K562 (cell line): Measurements from ENCODE around the gene EEPD1. TPM values are rescaled to one million over a fixed set of nuclear protein-coding genes. Genes with fewer than 3 reads are reported as not detected.

ENCODE experiments used
- ATAC-seq: fragments of 200-7000 bp; cut with Tn5 transposase; 3 replicates; pipeline ENCODE4 v1.9.1; 2020; ENCODE audit warnings: moderate library complexity
- BruUV-seq: library from RNA; stranded (reverse); fragments of 400-500 nt; replicated peaks from 2 replicates; lab custom pipeline; 2021; lab: Mats Ljungman, UMichigan
- CTCF ChIA-PET: fragments of 300-600 bp; formaldehyde crosslinking; extraction: SDS; loops from one replicate; lab custom pipeline; 2021; ENCODE audit warnings: low intra/inter-chr PET ratio; lab: Yijun Ruan, JAX
- POLR2A ChIA-PET: fragments of 300-600, 350-650 bp; sonication (Branson Sonifier 250); formaldehyde crosslinking; extraction: SDS; loops from one replicate; lab custom pipeline; 2021; ENCODE audit warnings: antibody characterized with exemption, inconsistent platforms; lab: Yijun Ruan, JAX
- DNase-seq, 4 experiments: peaks; one replicate each; pipeline versions ENCODE4 v3.0.0 to v3.0.0-alpha.2; 2011 to 2018; ENCODE audit warnings: low spot score in 3 of 4, mixed read lengths in 3 of 4; ENCODE audit errors: extremely low read depth in 1 of 4
- FAIRE-seq: peaks from 2 replicates; lab custom pipeline; 2011; peaks lifted over from hg19 to GRCh38; lab: Jason Lieb, UNC
- H2AFZ ChIP-seq: 2 replicates; pipeline ENCODE4 v1.6.0; 2011; ENCODE audit warnings: low read depth, low read length, control low read depth, inconsistent platforms
- H3K27ac ChIP-seq: fragments of 200-600 bp; 3 replicates; pipeline ENCODE4 v1.8.0; 2011; ENCODE audit warnings: low read depth, mild to moderate bottlenecking, control low read depth, inconsistent platforms, low read length, moderate library complexity, mixed read lengths; ENCODE audit errors: extremely low read depth
- H3K27me3 ChIP-seq, 2 experiments: fragments of 300-600 bp in 1 of 2; 2 replicates in 1 of 2; 3 replicates in 1 of 2; pipeline versions ENCODE4 v1.6.0 to v1.8.0; 2011; ENCODE audit warnings: inconsistent platforms in 2 of 2, low read length in 2 of 2, mild to moderate bottlenecking in 1 of 2, mixed read lengths in 1 of 2, moderate library complexity in 1 of 2; ENCODE audit not compliant: control insufficient read depth in 2 of 2, insufficient read depth in 2 of 2
- H3K36me3 ChIP-seq: fragments of 300-600 bp; 3 replicates; pipeline ENCODE4 v1.8.0; 2011; ENCODE audit warnings: mild to moderate bottlenecking, low read length, inconsistent platforms; ENCODE audit not compliant: control insufficient read depth, insufficient read depth
- H3K4me1 ChIP-seq, 2 experiments: fragments of 200-600 bp in 1 of 2; replicated peaks in 1 of 2; 2 replicates in 1 of 2; 3 replicates in 1 of 2; pipeline versions ENCODE4 v1.5.1 to v1.8.0; 2011; ENCODE audit warnings: inconsistent platforms in 2 of 2, low read length in 2 of 2, mild to moderate bottlenecking in 1 of 2, mixed read lengths in 1 of 2, moderate library complexity in 1 of 2; ENCODE audit not compliant: control insufficient read depth in 2 of 2, insufficient read depth in 2 of 2
- H3K4me2 ChIP-seq: 2 replicates; pipeline ENCODE4 v1.6.1; 2011; ENCODE audit warnings: low read length, control low read depth, inconsistent platforms, mixed read lengths; ENCODE audit not compliant: insufficient read depth
- H3K4me3 ChIP-seq: fragments of 200-600 bp; sonication (generic), shearing (Covaris generic); 2 replicates; pipeline ENCODE4 v1.5.1; 2016; ENCODE audit warnings: control low read depth, inconsistent platforms
- H3K79me2 ChIP-seq: fragments of 200-600 bp; 3 replicates; pipeline ENCODE4 v1.8.0; 2011; ENCODE audit warnings: low read length, inconsistent platforms; ENCODE audit not compliant: control insufficient read depth, insufficient read depth
- H3K9ac ChIP-seq, 2 experiments: 2 replicates each; pipeline versions ENCODE4 v1.6.0 to v1.6.1; 2011; ENCODE audit warnings: low read depth in 2 of 2, low read length in 2 of 2, control low read depth in 1 of 2, inconsistent platforms in 1 of 2, mild to moderate bottlenecking in 1 of 2, mixed read lengths in 1 of 2; ENCODE audit not compliant: insufficient read depth in 1 of 2
- H3K9me1 ChIP-seq: one replicate; pipeline ENCODE4 v1.6.0; 2011; ENCODE audit warnings: inconsistent platforms, mild to moderate bottlenecking, low read length, moderate library complexity; ENCODE audit not compliant: control insufficient read depth, insufficient read depth
- H3K9me3 ChIP-seq: replicated peaks from 2 replicates; pipeline ENCODE4 v1.5.1; 2011; ENCODE audit warnings: low read depth, low read length, inconsistent platforms; ENCODE audit not compliant: control insufficient read depth, insufficient read depth
- H4K20me1 ChIP-seq: replicated peaks from 2 replicates; pipeline ENCODE4 v1.6.1; 2011; ENCODE audit warnings: low read length, inconsistent platforms, mixed read lengths; ENCODE audit not compliant: control insufficient read depth, insufficient read depth
- BACH1 ChIP-seq: fragments of 200-800 bp; sonication (Bioruptor generic); IDR thresholded peaks from 2 replicates; pipeline ENCODE4 v1.6.1; 2016; ENCODE audit warnings: missing genetic modification characterization, missing compliant biosample characterization
- CEBPB ChIP-seq: fragments of 450-650 bp; IDR thresholded peaks from 2 replicates; pipeline ENCODE4 v1.6.1; 2016; ENCODE audit warnings: missing genetic modification characterization, missing compliant biosample characterization
- DIDO1 ChIP-seq: fragments of 450-650 bp; IDR thresholded peaks from 2 replicates; pipeline ENCODE4 v1.6.1; 2016; ENCODE audit warnings: low read depth, missing biosample characterization, missing genetic modification characterization
- ESRRB ChIP-seq: fragments of 250-450 bp; sonication (Bioruptor Pico); IDR thresholded peaks from 2 replicates; pipeline ENCODE4 v1.5.0; 2020; ENCODE audit warnings: mild to moderate bottlenecking, moderate library complexity, borderline replicate concordance
- FOSL1 ChIP-seq: fragments of 200-800 bp; sonication (Bioruptor generic); conservative IDR thresholded peaks from 2 replicates; pipeline ENCODE4 v1.6.1; 2016; ENCODE audit warnings: missing genetic modification characterization, missing compliant biosample characterization
- FOXP1 ChIP-seq: sonication (generic); formaldehyde crosslinking; IDR thresholded peaks from 2 replicates; pipeline ENCODE4 v1.8.0; 2022; ENCODE audit warnings: mild to moderate bottlenecking, missing genetic modification reagents
- HDAC2 ChIP-seq: fragments of 450-650 bp; IDR thresholded peaks from 2 replicates; pipeline ENCODE4 v1.6.1; 2016; ENCODE audit warnings: mild to moderate bottlenecking
- MECOM ChIP-seq: fragments of 250-450 bp; sonication (Bioruptor Pico); IDR thresholded peaks from 2 replicates; pipeline ENCODE4 v1.8.0; 2022; ENCODE audit warnings: inconsistent platforms
- SMARCE1 ChIP-seq: fragments of 450-650 bp; IDR thresholded peaks from 2 replicates; pipeline ENCODE4 v1.7.1; 2016; ENCODE audit warnings: mild to moderate bottlenecking
- SP1 ChIP-seq: sonication (generic); formaldehyde crosslinking; IDR thresholded peaks from 2 replicates; pipeline ENCODE4 v1.8.1; 2022; ENCODE audit warnings: mild to moderate bottlenecking, missing genetic modification reagents
- SPI1 ChIP-seq: IDR thresholded peaks from 2 replicates; pipeline ENCODE4 v1.6.1; 2011; ENCODE audit warnings: low read depth, low read length, control low read depth, borderline replicate concordance
- TAF9B ChIP-seq: fragments of 450-650 bp; IDR thresholded peaks from 2 replicates; pipeline ENCODE4 v1.6.1; 2018; ENCODE audit warnings: mild to moderate bottlenecking; ENCODE audit not compliant: partially characterized antibody
- TRIM28 ChIP-seq: fragments of 450-650 bp; IDR thresholded peaks from 2 replicates; pipeline ENCODE4 v1.6.1; 2017
- ZNF512 ChIP-seq: IDR thresholded peaks from 2 replicates; pipeline ENCODE4 v1.6.1; 2016; ENCODE audit warnings: missing genetic modification characterization, missing compliant biosample characterization
- ZNF764 ChIP-seq: fragments of 250-450 bp; sonication (Bioruptor Pico); IDR thresholded peaks from 2 replicates; pipeline ENCODE4 v1.4.0; 2020; ENCODE audit warnings: low read depth, mild to moderate bottlenecking, moderate library complexity
- WGBS: fragments of 100-300 bp; shearing (Covaris generic); methylation state at CpG from one replicate; pipeline ENCODE4 v1.1.6; 2016; ENCODE audit warnings: low coverage, mixed read lengths; ENCODE audit not compliant: insufficient coverage; ENCODE audit errors: missing lambda C conversion rate; 5-methylcytosine and 5-hydroxymethylcytosine counted together
- in situ Hi-C: fragments of 300-500 bp; cut with MboI; formaldehyde crosslinking; loops from 4 replicates; pipeline ENCODE4 v1.15.0; 2018; ENCODE audit warnings: inconsistent platforms, mixed read lengths
- intact Hi-C: fragments of 100-400 bp; cut with micrococcal nuclease; formaldehyde crosslinking; loops from 2 replicates; pipeline ENCODE4 v1.14.2; 2022
- polyA plus RNA-seq, 8 experiments: library from polyadenylated mRNA; depleted of rRNA in 4 of 8; stranded (reverse) in 5 of 8; unstranded in 3 of 8; fragments of >200 nt; fragmentation: Nextera tagmentation in 2 of 8; fragmentation: Illumina TruSeq in 1 of 8; extraction: Ambion mirVana in 2 of 8; extraction: Trizol in 1 of 8; gene quantifications; 2 replicates each; pipeline versions ENCODE4 v1.2.1 to v1.2.3, GENCODE V29; 2011 to 2014; ENCODE audit warnings: inconsistent platforms in 1 of 8, missing spikeins in 1 of 8
- total RNA-seq, 7 experiments: library from RNA; depleted of rRNA in 6 of 7; stranded (reverse); fragments of >200 nt in 6 of 7; fragmentation: Illumina TruSeq in 2 of 7; extraction: Trizol in 2 of 7; gene quantifications; 2 replicates each; pipeline versions ENCODE4 v1.2.1 to v1.2.3, GENCODE V29; 2011 to 2021; ENCODE audit warnings: low replicate concordance in 1 of 7
- TF ChIP-seq, protein P1 (sequence below), 2 experiments: fragments of 200-800 bp in 1 of 2; sonication (Bioruptor generic) in 1 of 2; sonication (generic) in 1 of 2; formaldehyde crosslinking in 1 of 2; IDR thresholded peaks in 1 of 2; conservative IDR thresholded peaks in 1 of 2; 2 replicates each; pipeline versions ENCODE4 v1.5.0 to v1.6.1; 2016 to 2020; ENCODE audit warnings: missing compliant biosample characterization in 1 of 2, missing genetic modification characterization in 1 of 2, missing genetic modification reagents in 1 of 2
- TF ChIP-seq, protein P2 (sequence below): sonication (generic); formaldehyde crosslinking; IDR thresholded peaks from 2 replicates; pipeline ENCODE4 v1.8.0; 2023; ENCODE audit warnings: mild to moderate bottlenecking, missing genetic modification reagents

EEPD1 gene
- total and polyA plus RNA-seq, 9 of the 15 experiments (the other 6 are each of a cell fraction or from before 2014, with no cell fraction given), result 0.01 to 1.5 (median 0.74) TPM; not detected in 1

- intact Hi-C loops, result no loop called here
- Histone ChIP-seq H3K4me1 (no peaks in the 10 kb centered on the region), H3K36me3 (no peaks in the 10 kb centered on the region)
These were observed 32.7 kb downstream of the EEPD1 start for GRCh38 chr7:36185756-36186155.

More at GRCh38 chr7:36185756-36186155, 32.7 kb downstream of the EEPD1 start:
- 0% methylated on average over 7 of the region's 7 CpGs for WGBS
- FAIRE-seq (no peak), ATAC-seq (no peak), DNase-seq (no peak)
- Histone ChIP-seq H3K27me3 (peaks cover 2 to 30% of the 10 kb centered on the region in 2 experiments; a peak in 4 of 5 replicates), H3K9ac (no peak overlapping the region), H3K4me2 (no peak overlapping the region), H3K79me2 (no peaks in the 10 kb centered on the region), H2AFZ (no peak overlapping the region), H4K20me1 (0 out of 2 replicates have a peak, but pooled peaks cover 11% of the 10 kb centered on the region), H3K27ac (no peak overlapping the region), H3K9me3 (no peaks in the 10 kb centered on the region), H3K4me3 (no peak overlapping the region), H3K9me1 (no peaks in the 10 kb centered on the region)
- CTCF ChIA-PET, result no interaction called here
- POLR2A ChIA-PET, result no interaction called here
- no TSS peak for BruUV-seq
- in situ Hi-C loops, result no loop called here
- TF ChIP-seq TAF9B, result no peak
- no peak for TF ChIP-seq SP1 (CRISPR knock-in tag)
- no peak for TF ChIP-seq MECOM (CRISPR knock-in tag)
- TF ChIP-seq ZNF512, result no peak
- no peak for TF ChIP-seq HDAC2
- TF ChIP-seq FOXP1 (CRISPR knock-in tag), result no peak
- TF ChIP-seq, protein P1, sequence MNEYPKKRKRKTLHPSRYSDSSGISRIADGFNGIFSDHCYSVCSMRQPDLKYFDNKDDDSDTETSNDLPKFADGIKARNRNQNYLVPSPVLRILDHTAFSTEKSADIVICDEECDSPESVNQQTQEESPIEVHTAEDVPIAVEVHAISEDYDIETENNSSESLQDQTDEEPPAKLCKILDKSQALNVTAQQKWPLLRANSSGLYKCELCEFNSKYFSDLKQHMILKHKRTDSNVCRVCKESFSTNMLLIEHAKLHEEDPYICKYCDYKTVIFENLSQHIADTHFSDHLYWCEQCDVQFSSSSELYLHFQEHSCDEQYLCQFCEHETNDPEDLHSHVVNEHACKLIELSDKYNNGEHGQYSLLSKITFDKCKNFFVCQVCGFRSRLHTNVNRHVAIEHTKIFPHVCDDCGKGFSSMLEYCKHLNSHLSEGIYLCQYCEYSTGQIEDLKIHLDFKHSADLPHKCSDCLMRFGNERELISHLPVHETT (CRISPR knock-in tag; conservative IDR thresholded peaks at IDR 0.05 in 1 of 2, IDR thresholded peaks at IDR 0.05 in 1 of 2), result no peak
- no peak for TF ChIP-seq TRIM28
- TF ChIP-seq, protein P2, sequence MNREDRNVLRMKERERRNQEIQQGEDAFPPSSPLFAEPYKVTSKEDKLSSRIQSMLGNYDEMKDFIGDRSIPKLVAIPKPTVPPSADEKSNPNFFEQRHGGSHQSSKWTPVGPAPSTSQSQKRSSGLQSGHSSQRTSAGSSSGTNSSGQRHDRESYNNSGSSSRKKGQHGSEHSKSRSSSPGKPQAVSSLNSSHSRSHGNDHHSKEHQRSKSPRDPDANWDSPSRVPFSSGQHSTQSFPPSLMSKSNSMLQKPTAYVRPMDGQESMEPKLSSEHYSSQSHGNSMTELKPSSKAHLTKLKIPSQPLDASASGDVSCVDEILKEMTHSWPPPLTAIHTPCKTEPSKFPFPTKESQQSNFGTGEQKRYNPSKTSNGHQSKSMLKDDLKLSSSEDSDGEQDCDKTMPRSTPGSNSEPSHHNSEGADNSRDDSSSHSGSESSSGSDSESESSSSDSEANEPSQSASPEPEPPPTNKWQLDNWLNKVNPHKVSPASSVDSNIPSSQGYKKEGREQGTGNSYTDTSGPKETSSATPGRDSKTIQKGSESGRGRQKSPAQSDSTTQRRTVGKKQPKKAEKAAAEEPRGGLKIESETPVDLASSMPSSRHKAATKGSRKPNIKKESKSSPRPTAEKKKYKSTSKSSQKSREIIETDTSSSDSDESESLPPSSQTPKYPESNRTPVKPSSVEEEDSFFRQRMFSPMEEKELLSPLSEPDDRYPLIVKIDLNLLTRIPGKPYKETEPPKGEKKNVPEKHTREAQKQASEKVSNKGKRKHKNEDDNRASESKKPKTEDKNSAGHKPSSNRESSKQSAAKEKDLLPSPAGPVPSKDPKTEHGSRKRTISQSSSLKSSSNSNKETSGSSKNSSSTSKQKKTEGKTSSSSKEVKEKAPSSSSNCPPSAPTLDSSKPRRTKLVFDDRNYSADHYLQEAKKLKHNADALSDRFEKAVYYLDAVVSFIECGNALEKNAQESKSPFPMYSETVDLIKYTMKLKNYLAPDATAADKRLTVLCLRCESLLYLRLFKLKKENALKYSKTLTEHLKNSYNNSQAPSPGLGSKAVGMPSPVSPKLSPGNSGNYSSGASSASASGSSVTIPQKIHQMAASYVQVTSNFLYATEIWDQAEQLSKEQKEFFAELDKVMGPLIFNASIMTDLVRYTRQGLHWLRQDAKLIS (CRISPR knock-in tag), result no peak
- no peak for TF ChIP-seq ESRRB (CRISPR knock-in tag)
- no peak for TF ChIP-seq FOSL1
- no peak for TF ChIP-seq CEBPB (tag)
- TF ChIP-seq SMARCE1, result no peak
- no peak for TF ChIP-seq SPI1
- TF ChIP-seq DIDO1 (tag), result no peak
- TF ChIP-seq BACH1 (tag), result no peak
- no peak for TF ChIP-seq ZNF764 (CRISPR knock-in tag)
